Ovary (tissue), 9 donors: ENCODE data around the gene TOP2A. TPM values are rescaled to one million over a fixed set of nuclear protein-coding genes. Genes with fewer than 3 reads are reported as not detected.

Source experiments
- DNase-seq, 5 donors: peaks; one replicate each; pipeline ENCODE4 v3.0.0-alpha.2; 2019 to 2020
- H3K27ac ChIP-seq, 2 donors: fragments of 200-600 bp; one replicate each; pipeline versions ENCODE4 v1.5.1 to v1.8.0; 2019 to 2022
- H3K27me3 ChIP-seq: fragments of 200-600 bp; one replicate; pipeline ENCODE4 v1.8.0; 2022
- H3K36me3 ChIP-seq: fragments of 200-600 bp; sonication (generic); one replicate; pipeline ENCODE4 v1.5.1; 2019
- H3K4me1 ChIP-seq: one replicate; pipeline ENCODE4 v1.8.1; 2013; ENCODE audit warnings: mild to moderate bottlenecking, moderate library complexity; ENCODE audit not compliant: insufficient read depth
- H3K4me3 ChIP-seq: fragments of 200-600 bp; sonication (generic); one replicate; pipeline ENCODE4 v1.5.1; 2017
- H3K9me3 ChIP-seq, 2 donors: fragments of 200-600 bp in 1 of 2; sonication (generic) in 1 of 2; one replicate each; pipeline versions ENCODE4 v1.5.1 to v1.8.1; 2013 to 2019; ENCODE audit warnings: mild to moderate bottlenecking in 1 of 2, moderate library complexity in 1 of 2
- EP300 ChIP-seq: sonication (generic); formaldehyde crosslinking; IDR thresholded peaks from one replicate; pipeline ENCODE4 v1.6.1; 2017; ENCODE audit warnings: antibody characterized with exemption
- POLR2A ChIP-seq: fragments of 450-650 bp; IDR thresholded peaks from one replicate; pipeline ENCODE4 v1.6.1; 2017; ENCODE audit warnings: antibody characterized with exemption, mild to moderate bottlenecking, moderate library complexity
- WGBS, 3 donors: extraction: QIAGEN DNeasy Blood & Tissue Kit in 1 of 3; methylation state at CpG; one replicate each; pipeline versions ENCODE4 v1.1.5 to v1.1.7; 2013 to 2017; 5-methylcytosine and 5-hydroxymethylcytosine counted together
- intact Hi-C, 4 donors: fragments of 100-400 bp; cut with DNase I; formaldehyde crosslinking; loops; one replicate each; pipeline versions ENCODE4 v1.11.0 to v1.15.1; 2022 to 2023
- polyA plus RNA-seq, 2 donors: library from polyadenylated mRNA; stranded (reverse); fragments of 200-250 nt in 1 of 2; fragments of 350-450 nt in 1 of 2; fragmentation: Illumina TruSeq in 1 of 2; extraction: RNeasy Lipid Tissue Mini Kit (QIAGEN cat#74804) in 1 of 2; gene quantifications; one replicate each; pipeline ENCODE4 v1.2.3, GENCODE V29; 2013 to 2014
- small RNA-seq: library from RNA; depleted of rRNA; stranded (forward); fragments of <200 nt; gene quantifications from one replicate; pipeline ENCODE3, GENCODE V24; 2016
- total RNA-seq, 7 donors: library from RNA; depleted of rRNA in 2 of 7; stranded (reverse); fragments of >200 nt in 2 of 7; fragmentation: NEBNext Ultra II Directional in 3 of 7; extraction: Animal tissue kit (Norgen Biotek cat#: 25700) in 3 of 7; gene quantifications; one replicate each; pipeline versions ENCODE4 v1.1.0 to v1.2.4, GENCODE V29; 2016 to 2023
- TF ChIP-seq, protein P1 (sequence below), 3 donors: fragments of 450-650 bp in 2 of 3; fragments of 200-600 bp in 1 of 3; IDR thresholded peaks; one replicate each; pipeline versions ENCODE4 v1.5.1 to v1.8.0; 2016 to 2022; ENCODE audit warnings: antibody characterized with exemption in 3 of 3, mild to moderate bottlenecking in 1 of 3
- donor health status: DM: no; HTN: no; CAD: no; lungs with moderate emphysema.
- donor health status: DM: no; HTN: no; CAD: no.
- donor health status: Bipolar disorder and iron deficiency.
- donor health status: DM: yes; HTN: yes; CAD: no.
- donor health status: DM: no; HTN: no; CAD: no.
- donor health status: DM: yes; HTN: yes; CAD: no.

TOP2A gene
- total and polyA plus RNA-seq, 9 donors: 0.36 to 4.5 (median 1.2) TPM

DNA sequence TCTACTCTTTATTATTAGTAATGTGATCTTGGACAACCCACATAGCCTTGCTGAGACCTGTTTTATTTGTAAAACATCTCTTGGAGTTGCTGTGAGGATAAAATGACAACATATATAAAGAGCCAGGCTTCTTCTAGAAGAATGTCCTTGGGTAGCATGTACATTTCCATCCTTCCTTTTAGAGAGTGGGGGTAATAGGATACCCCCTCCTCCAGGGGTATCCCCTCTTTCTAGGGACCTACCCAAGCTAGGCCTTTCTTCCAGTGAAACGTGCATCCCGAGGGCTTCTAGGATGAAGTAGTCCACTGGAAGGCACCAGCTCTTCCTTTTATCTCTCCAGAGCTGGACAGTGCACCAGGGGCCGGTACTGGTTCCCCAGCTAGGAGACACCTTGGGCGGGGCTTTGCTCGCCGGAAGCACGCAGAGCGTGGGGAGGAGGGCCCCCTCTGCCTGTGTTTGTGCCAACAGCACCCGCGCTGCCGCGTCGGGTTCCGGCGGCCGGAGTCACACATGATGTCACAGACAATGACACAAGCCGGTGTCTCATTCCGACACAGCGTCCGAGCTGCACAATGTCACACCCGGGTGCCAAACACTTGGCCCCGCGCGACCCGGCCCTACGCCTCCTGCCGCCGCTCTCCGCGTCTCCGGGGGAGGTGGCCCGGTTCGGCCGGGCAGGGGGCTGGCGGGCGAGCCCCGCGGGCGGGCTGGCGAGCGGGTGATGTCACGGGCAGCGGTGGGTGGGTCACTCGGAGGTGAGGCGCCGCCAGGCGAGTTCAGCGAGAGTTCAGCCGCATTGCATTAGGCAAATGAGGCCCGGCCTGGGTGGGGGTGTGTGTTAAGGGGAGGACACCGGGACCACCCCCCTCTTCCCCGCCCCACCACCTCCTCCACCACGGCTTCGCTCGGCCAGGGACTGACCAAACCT is 76.6 kb downstream of the TOP2A start:
- peaks cover 16% of the 10 kb centered on the region for H3K4me1 ChIP-seq
- peak; percentile 87 to 92 (median 87) for DNase-seq
- no peaks in the 10 kb centered on the region for H3K9me3 ChIP-seq
- WGBS, 3 donors: 0 to 3% (median 0%) methylated on average over 26 to 55 of the region's 55 CpGs
- no peaks in the 10 kb centered on the region for H3K36me3 ChIP-seq
- TF ChIP-seq, protein P1, sequence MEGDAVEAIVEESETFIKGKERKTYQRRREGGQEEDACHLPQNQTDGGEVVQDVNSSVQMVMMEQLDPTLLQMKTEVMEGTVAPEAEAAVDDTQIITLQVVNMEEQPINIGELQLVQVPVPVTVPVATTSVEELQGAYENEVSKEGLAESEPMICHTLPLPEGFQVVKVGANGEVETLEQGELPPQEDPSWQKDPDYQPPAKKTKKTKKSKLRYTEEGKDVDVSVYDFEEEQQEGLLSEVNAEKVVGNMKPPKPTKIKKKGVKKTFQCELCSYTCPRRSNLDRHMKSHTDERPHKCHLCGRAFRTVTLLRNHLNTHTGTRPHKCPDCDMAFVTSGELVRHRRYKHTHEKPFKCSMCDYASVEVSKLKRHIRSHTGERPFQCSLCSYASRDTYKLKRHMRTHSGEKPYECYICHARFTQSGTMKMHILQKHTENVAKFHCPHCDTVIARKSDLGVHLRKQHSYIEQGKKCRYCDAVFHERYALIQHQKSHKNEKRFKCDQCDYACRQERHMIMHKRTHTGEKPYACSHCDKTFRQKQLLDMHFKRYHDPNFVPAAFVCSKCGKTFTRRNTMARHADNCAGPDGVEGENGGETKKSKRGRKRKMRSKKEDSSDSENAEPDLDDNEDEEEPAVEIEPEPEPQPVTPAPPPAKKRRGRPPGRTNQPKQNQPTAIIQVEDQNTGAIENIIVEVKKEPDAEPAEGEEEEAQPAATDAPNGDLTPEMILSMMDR (IDR thresholded peaks at IDR 0.05): peak in 1 of 3 donors; percentile 23
- TF ChIP-seq POLR2A (peak; percentile 64), EP300 (peak; percentile 61)
- intact Hi-C loops: no loop called here
- H3K27me3 ChIP-seq: no peaks in the 10 kb centered on the region
- peak overlapping the region; percentile 68 for H3K4me3 ChIP-seq
- H3K27ac ChIP-seq: peak overlapping the region; percentile 84 to 95

DNA sequence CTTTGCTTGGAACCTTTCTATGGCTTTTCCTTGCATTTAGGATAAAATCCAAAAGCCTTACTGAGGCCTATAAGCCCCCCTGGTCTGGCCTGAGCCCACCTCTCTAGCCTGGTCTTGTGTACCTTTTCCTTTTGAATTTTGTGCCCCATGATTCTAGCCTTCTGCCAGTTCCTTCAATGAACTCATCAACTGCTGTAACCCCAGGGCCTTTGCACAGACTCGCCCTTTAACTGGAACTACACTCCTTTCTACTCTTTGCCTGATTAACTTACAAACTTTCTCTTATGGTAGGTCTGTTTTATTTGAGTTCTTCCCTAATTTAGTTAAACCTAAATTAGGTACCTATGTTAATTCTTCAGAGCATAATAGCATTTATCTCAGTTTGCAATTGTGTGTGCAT is 77.4 kb downstream of the TOP2A start:
- intact Hi-C loops: no loop called here
- H3K4me1 ChIP-seq: peaks cover 18% of the 10 kb centered on the region
- TF ChIP-seq POLR2A: no peak
- TF ChIP-seq, protein P1 (IDR thresholded peaks at IDR 0.05): no peak
- no peaks in the 10 kb centered on the region for H3K27me3 ChIP-seq
- no peaks in the 10 kb centered on the region for H3K36me3 ChIP-seq
- H3K4me3 ChIP-seq: no peak overlapping the region
- H3K27ac ChIP-seq: peak overlapping the region in 1 of 2 donors; percentile 84
- WGBS, 3 donors: 90 to 100% (median 96%) methylated on average over 1 of the region's 1 CpG
- DNase-seq: no peak
- H3K9me3 ChIP-seq: no peaks in the 10 kb centered on the region

DNA sequence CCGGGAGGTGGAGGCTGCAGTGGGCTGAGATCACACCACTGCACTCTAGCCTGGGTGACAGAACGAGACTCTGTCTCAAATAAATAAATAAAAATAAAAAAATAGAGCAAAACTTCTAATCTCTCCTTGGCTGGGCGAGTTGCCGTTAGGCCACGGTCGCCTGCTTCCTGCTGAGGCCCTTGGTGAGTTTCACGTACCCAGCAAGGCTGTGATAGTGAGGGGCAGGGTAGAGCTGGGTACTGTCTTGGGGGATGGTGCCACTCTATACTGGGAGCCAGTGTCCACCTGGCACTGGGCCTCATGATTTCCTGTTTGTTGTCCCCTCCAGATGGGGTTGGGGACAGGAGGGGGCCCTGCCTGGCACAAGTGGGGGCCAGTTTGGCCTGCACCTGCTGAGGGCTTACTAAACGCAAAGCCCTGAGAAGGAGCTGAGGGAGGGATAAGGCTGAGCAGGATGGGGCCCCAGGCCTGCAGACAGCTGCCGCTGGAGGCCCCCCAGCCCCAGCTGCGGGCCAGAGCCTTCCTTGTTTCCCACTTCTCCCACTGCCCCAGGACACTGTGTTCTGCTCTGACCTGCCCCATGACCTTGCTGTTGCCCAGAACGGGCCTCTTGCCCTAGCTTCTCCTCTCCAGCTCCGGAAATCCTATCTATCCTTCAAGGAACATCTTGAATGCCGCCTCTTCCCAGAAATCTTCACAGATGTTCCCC is 78.6 kb downstream of the TOP2A start:
- WGBS, 3 donors: 48 to 61% (median 49%) methylated on average over 13 of the region's 13 CpGs
- intact Hi-C loops: no loop called here
- TF ChIP-seq POLR2A (no peak), EP300 (no peak)
- TF ChIP-seq, protein P1 (IDR thresholded peaks at IDR 0.05): no peak
- Histone ChIP-seq H3K4me1 (peaks cover 22% of the 10 kb centered on the region), H3K27me3 (no peaks in the 10 kb centered on the region), H3K36me3 (no peaks in the 10 kb centered on the region), H3K27ac (peak overlapping the region in 1 of 2 donors; percentile 48), H3K9me3 (no peaks in the 10 kb centered on the region), H3K4me3 (no peak overlapping the region)
- DNase-seq: peak in 2 of 5 donors; percentile 70 to 80

Small RNA genes within 50 kb of the gene (small RNA-seq; reads per million reads assigned to genes)
- gene RF00019 (not detected), gene RNA5SP441 (not detected)

Other genes starting within 250 kb of the TOP2A start
- 1 to 10 TPM; 3.6 to 9.1 (median 6.4) TPM for gene RAPGEFL1, start 240.4 kb downstream of the TOP2A start, total RNA-seq
- 1 to 10 TPM; 1.4 to 2.3 TPM for gene RAPGEFL1, start 240.4 kb downstream of the TOP2A start, polyA plus RNA-seq
- 10 to 100 TPM in 6 of 7 donors, 1 to 10 TPM in 1; 6.1 to 23.0 (median 18.4) TPM for gene WIPF2, start 198.6 kb downstream of the TOP2A start, total RNA-seq
- gene WIPF2, start 198.6 kb downstream of the TOP2A start, polyA plus RNA-seq: 10 to 100 TPM in 1 of 2 donors, 1 to 10 TPM in 1; 8.4 to 27.8 TPM
- gene CDC6, start 130.0 kb downstream of the TOP2A start, total RNA-seq: 1 to 10 TPM in 3 of 7 donors, under 1 TPM in 4; 0.34 to 3.8 (median 0.76) TPM
- 1 to 10 TPM in 1 of 2 donors, under 1 TPM in 1; 0.80 to 3.3 TPM for gene CDC6, start 130.0 kb downstream of the TOP2A start, polyA plus RNA-seq
- gene RARA, start 108.7 kb downstream of the TOP2A start, total RNA-seq: 100 to 1,000 TPM in 1 of 7 donors, 10 to 100 TPM in 6; 19.8 to 100 (median 62.2) TPM
- 10 to 100 TPM; 21.8 to 39.9 TPM for gene RARA, start 108.7 kb downstream of the TOP2A start, polyA plus RNA-seq
- 1 to 10 TPM in 2 of 7 donors, under 1 TPM in 3, not detected in 2; 0.66 to 1.8 (median 0.92) TPM for gene GJD3, start 53.2 kb downstream of the TOP2A start, total RNA-seq
- gene GJD3, start 53.2 kb downstream of the TOP2A start, polyA plus RNA-seq: under 1 TPM in 1 of 2 donors, not detected in 1; 0.24 TPM
- 1,000 to 10,000 TPM in 5 of 7 donors, 100 to 1,000 TPM in 2; 457 to 3,447 (median 1,460) TPM for gene IGFBP4, start 25.6 kb upstream of the TOP2A start, total RNA-seq
- gene IGFBP4, start 25.6 kb upstream of the TOP2A start, polyA plus RNA-seq: 100 to 1,000 TPM; 634 to 809 TPM
- gene TNS4, start 83.7 kb upstream of the TOP2A start, total RNA-seq: 1 to 10 TPM in 1 of 7 donors, under 1 TPM in 2, not detected in 4; 0.13 to 6.2 (median 0.95) TPM
- under 1 TPM in 1 of 2 donors, not detected in 1; 0.13 TPM for gene TNS4, start 83.7 kb upstream of the TOP2A start, polyA plus RNA-seq
- gene CCR7, start 147.6 kb upstream of the TOP2A start, total RNA-seq: 1 to 10 TPM in 2 of 7 donors, under 1 TPM in 3, not detected in 2; 0.23 to 2.5 (median 0.37) TPM
- gene CCR7, start 147.6 kb upstream of the TOP2A start, polyA plus RNA-seq: under 1 TPM; 0.18 to 0.60 TPM
- 100 to 1,000 TPM in 5 of 7 donors, 10 to 100 TPM in 2; 80.2 to 129 (median 112) TPM for gene SMARCE1, start 229.9 kb upstream of the TOP2A start, total RNA-seq
- gene SMARCE1, start 229.9 kb upstream of the TOP2A start, polyA plus RNA-seq: 100 to 1,000 TPM; 109 to 158 TPM
- under 1 TPM in 4 of 7 donors, not detected in 3; 0.20 to 0.57 (median 0.39) TPM for gene KRT222, start 247.3 kb upstream of the TOP2A start, total RNA-seq
- 1 to 10 TPM in 1 of 2 donors, under 1 TPM in 1; 0.10 to 1.6 TPM for gene KRT222, start 247.3 kb upstream of the TOP2A start, polyA plus RNA-seq